GM10248 (cell line): Measurements from ENCODE around the gene PLA2G4C.

Experiments
- CTCF ChIA-PET: fragments of 300-600 bp; sonication (Branson Sonifier 250); formaldehyde crosslinking; extraction: SDS; loops from one replicate; lab custom pipeline; 2021; ENCODE audit warnings: antibody characterized with exemption; lab: Yijun Ruan, JAX
- POLR2A ChIA-PET: fragments of 350-650 bp; sonication (Branson Sonifier 250); formaldehyde crosslinking; extraction: SDS; loops from one replicate; lab custom pipeline; 2020; ENCODE audit warnings: antibody characterized with exemption; lab: Yijun Ruan, JAX
- DNase-seq: peaks from one replicate; pipeline ENCODE4 v3.0.0; 2012; ENCODE audit errors: extremely low spot score
- CTCF ChIP-seq: IDR thresholded peaks from 2 replicates; pipeline ENCODE4 v1.5.1; 2012; ENCODE audit warnings: mild to moderate bottlenecking, low read depth; ENCODE audit errors: extremely low read depth, missing control alignments, control extremely low read depth

The PLA2G4C gene

GRCh38 chr19:48123907-48124651 lies 13.5 kb upstream of the PLA2G4C start:
- TF ChIP-seq CTCF: no peak
- DNase-seq: peak; percentile 62
- ChIA-PET POLR2A (no interaction called here), CTCF (interaction anchor here (1.1 to 4.7 kb wide), 6 partner anchors 10 to 28 kb away, joined by 3 to 27 read pairs (median 8); partner anchors contain the start of gene PLA2G4C)

GRCh38 chr19:48122421-48122820 lies 11.8 kb upstream of the PLA2G4C start:
- POLR2A ChIA-PET: interaction anchor here (0.6 to 1.1 kb wide), 2 partner anchors 12 to 58 kb away, joined by 4 to 6 read pairs; partner anchors contain the start of gene PLA2G4C
- CTCF ChIA-PET: interaction anchor here (0.8 to 4.7 kb wide), 6 partner anchors 12 to 72 kb away, joined by 3 to 27 read pairs (median 6); partner anchors contain the start of gene PLA2G4C
- no peak for TF ChIP-seq CTCF
- DNase-seq: no peak

- CTCF ChIA-PET: interaction anchor here (0.8 to 4.7 kb wide), 6 partner anchors 12 to 72 kb away, joined by 3 to 27 read pairs (median 6); partner anchors contain the start of gene PLA2G4C
These were observed 11.3 kb upstream of the PLA2G4C start for GRCh38 chr19:48121909-48122371.

GRCh38 chr19:48121066-48121465 lies 10.4 kb upstream of the PLA2G4C start:
- ChIA-PET POLR2A (no interaction called here), CTCF (interaction anchor here (2.7 to 4.7 kb wide), 3 partner anchors 11 to 29 kb away, joined by 6 to 27 read pairs (median 8); partner anchors contain the start of gene PLA2G4C)
- TF ChIP-seq CTCF: no peak
- DNase-seq: no peak

More at GRCh38 chr19:48121909-48122371, 11.3 kb upstream of the PLA2G4C start:
- TF ChIP-seq CTCF: no peak
- POLR2A ChIA-PET: interaction anchor here (0.6 to 1.1 kb wide), 2 partner anchors 12 to 58 kb away, joined by 4 to 6 read pairs; partner anchors contain the start of gene PLA2G4C
- peak; percentile 81 for DNase-seq

- DNase-seq: no peak
- POLR2A ChIA-PET: no interaction called here
- no peak for TF ChIP-seq CTCF
- CTCF ChIA-PET: interaction anchor here (1.9 to 4.7 kb wide), 4 partner anchors 10 to 29 kb away, joined by 6 to 27 read pairs (median 14); partner anchors contain the start of gene PLA2G4C
These were observed 9.9 kb upstream of the PLA2G4C start for GRCh38 chr19:48120505-48120904.

- CTCF ChIA-PET: interaction anchor here (0.6 to 2.6 kb wide), 4 partner anchors 9 to 39 kb away, joined by 3 to 22 read pairs (median 4); no protein-coding TSS in a partner anchor
- POLR2A ChIA-PET: no interaction called here
- no peak for TF ChIP-seq CTCF
- no peak for DNase-seq
These were observed 7.5 kb upstream of the PLA2G4C start for GRCh38 chr19:48118131-48118517.
